Hepatocyte (in vitro differentiated cells): Measurements from ENCODE around the gene TTC7B.

Experiments
- CTCF ChIP-seq: fragments of 200-600 bp; sonication (generic); IDR thresholded peaks from 2 replicates; pipeline ENCODE4 v1.5.1; 2016; ENCODE audit warnings: antibody characterized with exemption, mild to moderate bottlenecking; ENCODE audit not compliant: poor library complexity
- EZH2 ChIP-seq: fragments of 200-600 bp; sonication (generic); IDR thresholded peaks from 2 replicates; pipeline ENCODE4 v1.6.1; 2016; ENCODE audit warnings: antibody characterized with exemption, mild to moderate bottlenecking, borderline replicate concordance

- TF ChIP-seq CTCF (no peak), EZH2 (no peak)
Observed at GRCh38 chr14:90487462-90487861, 328.8 kb downstream of the TTC7B start.
